ENCODE results near the gene ACSBG1.

ACSBG1 gene

DNA sequence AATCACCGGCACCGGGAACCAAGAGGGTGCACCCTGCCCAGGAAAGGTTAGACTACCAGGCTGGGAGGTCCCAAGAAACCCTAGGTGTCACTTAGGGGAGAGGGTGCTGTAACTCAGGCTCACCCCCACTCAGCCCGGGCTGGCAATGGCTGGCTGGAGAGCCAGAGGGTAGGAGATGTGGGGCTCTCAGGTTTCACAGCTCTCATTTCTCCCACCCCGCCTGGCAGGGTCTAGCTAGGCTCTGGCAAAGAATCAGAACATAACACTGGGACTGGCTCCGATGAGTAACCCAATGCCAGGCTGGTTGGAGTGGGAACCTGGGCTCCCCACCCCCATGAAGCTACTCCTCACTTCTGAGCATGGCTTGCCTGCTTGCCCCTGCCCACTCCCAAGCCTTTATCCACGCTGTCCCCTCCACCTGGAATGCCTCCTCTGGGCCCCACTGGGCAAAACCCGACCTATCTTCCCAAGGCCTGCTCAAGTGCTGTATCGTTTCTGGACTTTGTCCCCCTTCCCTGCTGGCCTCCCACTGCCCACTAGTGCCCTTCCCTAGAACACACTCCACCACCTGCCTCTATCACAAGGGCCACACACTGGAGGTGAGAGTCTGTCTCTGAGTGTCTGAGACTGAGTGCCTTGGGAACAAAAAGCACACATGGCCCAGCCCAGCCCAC lies 105.2 kb downstream of the ACSBG1 start:
- DNase-seq: no peak

GRCh38 chr15:78127882-78128281 lies 106.5 kb downstream of the ACSBG1 start:
- no peak for DNase-seq

DNA sequence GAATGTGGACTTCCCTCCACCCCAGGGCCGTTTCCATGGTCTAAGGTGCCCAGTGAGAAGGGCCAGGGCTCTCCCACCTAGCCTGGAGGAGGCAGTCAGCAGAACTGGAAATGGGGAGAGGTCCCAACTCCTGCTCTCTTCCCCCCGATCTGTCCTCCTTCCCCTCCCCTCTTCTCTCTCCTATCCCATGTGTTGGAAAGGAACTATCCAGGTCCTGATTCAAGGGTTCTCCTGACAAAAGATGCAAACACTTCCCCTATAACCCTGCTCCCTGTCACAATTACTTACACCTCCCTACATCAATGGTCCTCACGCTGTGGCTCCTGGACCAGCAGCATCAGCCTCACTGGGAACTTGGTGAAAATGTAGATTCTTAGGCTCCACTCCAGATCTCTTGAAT lies 109.1 kb downstream of the ACSBG1 start:
- DNase-seq: no peak

DNA sequence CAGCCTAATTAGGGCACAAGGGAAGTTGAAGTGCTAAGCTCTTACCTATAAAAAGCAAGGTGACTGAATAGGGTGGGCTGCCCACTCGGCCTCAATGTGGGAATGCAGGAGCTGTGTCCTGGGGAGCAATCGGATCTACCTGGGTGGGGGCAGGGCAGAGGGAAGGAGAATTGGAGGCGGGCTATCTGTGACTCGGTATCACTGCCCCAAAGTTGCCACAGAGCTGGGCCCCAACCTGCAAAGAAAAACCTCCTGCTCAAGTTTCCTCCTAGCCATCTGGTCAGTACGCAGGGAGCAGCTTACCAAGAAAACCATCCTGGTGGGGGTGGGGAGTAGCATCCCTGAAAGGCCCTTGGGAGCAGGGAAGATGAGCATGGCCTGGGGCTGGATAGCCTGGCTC lies 113.8 kb downstream of the ACSBG1 start:
- no peak for DNase-seq

Data from activated T-cell treated with anti-CD3 and anti-CD28 coated beads for 4 hours (primary cell).